ENCODE results near the gene LDLRAD2.

The LDLRAD2 gene

GRCh38 chr1:21865609-21865942 lies 53.5 kb downstream of the LDLRAD2 start:
- no peak for DNase-seq

- DNase-seq: peak; percentile 35
Observed at GRCh38 chr1:21865943-21866706, 54.1 kb downstream of the LDLRAD2 start.

- no peak for DNase-seq
Observed at GRCh38 chr1:21866707-21867043, 54.6 kb downstream of the LDLRAD2 start.

GRCh38 chr1:21867451-21867996 lies 55.5 kb downstream of the LDLRAD2 start:
- DNase-seq: no peak

- DNase-seq: no peak
Observed at GRCh38 chr1:21868482-21868881, 56.4 kb downstream of the LDLRAD2 start.

- no peak for DNase-seq
Observed at GRCh38 chr1:21868941-21869454, 56.9 kb downstream of the LDLRAD2 start.

GRCh38 chr1:21869620-21870121 lies 57.6 kb downstream of the LDLRAD2 start:
- no peak for DNase-seq

- no peak for DNase-seq
Observed at GRCh38 chr1:21870611-21871010, 58.5 kb downstream of the LDLRAD2 start.

GRCh38 chr1:21871943-21872342 lies 59.9 kb downstream of the LDLRAD2 start:
- no peak for DNase-seq

- no peak for DNase-seq
Observed at GRCh38 chr1:21872445-21873079, 60.5 kb downstream of the LDLRAD2 start.

GRCh38 chr1:21873174-21873573 lies 61.1 kb downstream of the LDLRAD2 start:
- DNase-seq: no peak

GRCh38 chr1:21873761-21874160 lies 61.7 kb downstream of the LDLRAD2 start:
- DNase-seq: no peak

- DNase-seq: no peak
Observed at GRCh38 chr1:21874328-21874727, 62.3 kb downstream of the LDLRAD2 start.
